GM12864 (cell line): ENCODE results near the gene KLRC1.
"Not testable (repeated sequence)": the region's sequence is repeated elsewhere in the genome, so short reads cannot be mapped to it uniquely, and the experiment has no call there.

ENCODE experiments used
- DNase-seq: peaks from one replicate; pipeline ENCODE4 v3.0.0-alpha.2; 2011; ENCODE audit warnings: low read depth
- H3K4me3 ChIP-seq: 2 replicates; pipeline ENCODE4 v1.5.1; 2011; ENCODE audit warnings: mild to moderate bottlenecking, low read depth, low read length, control low read depth
- CTCF ChIP-seq: IDR thresholded peaks from 2 replicates; pipeline ENCODE4 v1.5.1; 2011; ENCODE audit warnings: low read depth, mild to moderate bottlenecking, moderate library complexity, low read length, control low read depth, inconsistent platforms; ENCODE audit errors: missing control alignments

KLRC1 gene

GRCh38 chr12:10453156-10453555 is at the start of gene KLRC1:
Gene KLRC1 (minus strand): TSS chr12:10453377. CDS start chr12:10451156, 2,221 bp downstream.
- no peak within 1 kb of the TSS for H3K4me3 ChIP-seq
- DNase-seq, result no peak
- TF ChIP-seq CTCF, result no peak

GRCh38 chr12:10501030-10501429 is 47.9 kb upstream of the KLRC1 start:
- H3K4me3 ChIP-seq, result no peak overlapping the region
- no peak for TF ChIP-seq CTCF

GRCh38 chr12:10498042-10498441 is 44.9 kb upstream of the KLRC1 start:
- DNase-seq, result no peak
- TF ChIP-seq CTCF, result no peak
- H3K4me3 ChIP-seq, result no peak overlapping the region

More at GRCh38 chr12:10501030-10501429, 47.9 kb upstream of the KLRC1 start:
- no peak for DNase-seq

- TF ChIP-seq CTCF, result no peak
- no peak for DNase-seq
- H3K4me3 ChIP-seq, result no peak overlapping the region
Observed at GRCh38 chr12:10497602-10498001, 44.4 kb upstream of the KLRC1 start.

- no peak for DNase-seq
- no peak overlapping the region for H3K4me3 ChIP-seq
- TF ChIP-seq CTCF, result no peak
Observed at GRCh38 chr12:10491766-10492165, 38.6 kb upstream of the KLRC1 start.

GRCh38 chr12:10487328-10487727 is 34.2 kb upstream of the KLRC1 start:
- H3K4me3 ChIP-seq, DNase-seq: not testable (repeated sequence)

- not testable (repeated sequence) for DNase-seq, H3K4me3 ChIP-seq
Observed at GRCh38 chr12:10481901-10482300, 28.7 kb upstream of the KLRC1 start.

GRCh38 chr12:10472808-10473207 is 19.6 kb upstream of the KLRC1 start:
- DNase-seq, H3K4me3 ChIP-seq: not testable (repeated sequence)

GRCh38 chr12:10469701-10470100 is 16.5 kb upstream of the KLRC1 start:
- DNase-seq, result no peak
- no peak for TF ChIP-seq CTCF
- H3K4me3 ChIP-seq, result no peak overlapping the region
